GM12874 (cell line): Measurements from ENCODE around the gene UBE2QL1.

Experiments used
- CTCF ChIP-seq: IDR thresholded peaks from 2 replicates; pipeline ENCODE4 v1.5.1; 2011; ENCODE audit warnings: low read depth, mild to moderate bottlenecking, control low read depth, low read length, moderate library complexity; ENCODE audit not compliant: insufficient read depth

Gene UBE2QL1

GRCh38 chr5:6418679-6419276 lies 29.9 kb upstream of the UBE2QL1 start:
- TF ChIP-seq CTCF: no peak

GRCh38 chr5:6419340-6419852 lies 29.3 kb upstream of the UBE2QL1 start:
- TF ChIP-seq CTCF: no peak

- no peak for TF ChIP-seq CTCF
Observed at GRCh38 chr5:6423327-6424109, 25.1 kb upstream of the UBE2QL1 start.

- TF ChIP-seq CTCF: no peak
Observed at GRCh38 chr5:6424110-6424659, 24.5 kb upstream of the UBE2QL1 start.

GRCh38 chr5:6424700-6425099 lies 24.0 kb upstream of the UBE2QL1 start:
- no peak for TF ChIP-seq CTCF

GRCh38 chr5:6427694-6428093 lies 21.0 kb upstream of the UBE2QL1 start:
- no peak for TF ChIP-seq CTCF

GRCh38 chr5:6430418-6431028 lies 18.1 kb upstream of the UBE2QL1 start:
- no peak for TF ChIP-seq CTCF
